H9 (cell line): Measurements from ENCODE around the gene KTN1. TPM values are rescaled to one million over a fixed set of nuclear protein-coding genes. Genes with fewer than 3 reads are reported as not detected.

Experiments
- DNase-seq: peaks from one replicate; pipeline ENCODE4 v3.0.0-alpha.2; 2017
- H2AFZ ChIP-seq: one replicate; pipeline ENCODE4 v1.6.1; 2013; ENCODE audit warnings: mild to moderate bottlenecking, low read length, control low read depth, moderate library complexity
- H2AK5ac ChIP-seq: 2 replicates; pipeline ENCODE4 v1.6.1; 2013; ENCODE audit warnings: low read length, control low read depth, mixed read lengths; ENCODE audit not compliant: insufficient read length
- H2BK120ac ChIP-seq: one replicate; pipeline ENCODE4 v1.6.1; 2013; ENCODE audit warnings: low read depth, mild to moderate bottlenecking, low read length, control low read depth, inconsistent platforms; ENCODE audit not compliant: poor library complexity, severe bottlenecking
- H2BK12ac ChIP-seq: 2 replicates; pipeline ENCODE4 v1.6.1; 2013; ENCODE audit warnings: low read length, control low read depth, mixed read lengths, low read depth; ENCODE audit not compliant: insufficient read length
- H2BK15ac ChIP-seq: 2 replicates; pipeline ENCODE4 v1.6.1; 2013; ENCODE audit warnings: low read depth, low read length, control low read depth
- H2BK20ac ChIP-seq: one replicate; pipeline ENCODE4 v1.6.1; 2013; ENCODE audit warnings: low read depth, mild to moderate bottlenecking, low read length, control low read depth, inconsistent platforms; ENCODE audit not compliant: poor library complexity, severe bottlenecking
- H2BK5ac ChIP-seq: 2 replicates; pipeline ENCODE4 v1.6.1; 2013; ENCODE audit warnings: low read length, control low read depth, mixed read lengths; ENCODE audit not compliant: insufficient read length
- H3K14ac ChIP-seq: 2 replicates; pipeline ENCODE4 v1.6.1; 2013; ENCODE audit warnings: low read length, control low read depth; ENCODE audit not compliant: insufficient read depth
- H3K18ac ChIP-seq: 2 replicates; pipeline ENCODE4 v1.6.1; 2013; ENCODE audit warnings: low read depth, mild to moderate bottlenecking, mixed read lengths, low read length, control low read depth; ENCODE audit not compliant: insufficient read length
- H3K23ac ChIP-seq: 2 replicates; pipeline ENCODE4 v1.6.1; 2013; ENCODE audit warnings: low read length, control low read depth, mixed read lengths, low read depth; ENCODE audit not compliant: insufficient read length
- H3K23me2 ChIP-seq: 2 replicates; pipeline ENCODE4 v1.6.1; 2013; ENCODE audit warnings: low read depth, mild to moderate bottlenecking, mixed read lengths, low read length, control low read depth; ENCODE audit not compliant: insufficient read length, poor library complexity, severe bottlenecking
- H3K27ac ChIP-seq: 2 replicates; pipeline ENCODE4 v1.5.1; 2013; ENCODE audit warnings: low read length, control low read depth, mixed read lengths, low read depth; ENCODE audit not compliant: insufficient read length
- H3K27me3 ChIP-seq: 2 replicates; pipeline ENCODE4 v1.6.1; 2013; ENCODE audit warnings: low read length, control low read depth, inconsistent platforms; ENCODE audit not compliant: insufficient read depth
- H3K4ac ChIP-seq: 2 replicates; pipeline ENCODE4 v1.6.1; 2013; ENCODE audit warnings: low read depth, mild to moderate bottlenecking, control low read depth, inconsistent platforms, low read length, moderate library complexity
- H3K4me1 ChIP-seq: 2 replicates; pipeline ENCODE4 v1.6.1; 2013; ENCODE audit warnings: low read length, control low read depth, inconsistent platforms; ENCODE audit not compliant: insufficient read depth
- H3K4me2 ChIP-seq: 2 replicates; pipeline ENCODE4 v1.6.1; 2013; ENCODE audit warnings: low read length, control low read depth, mixed read lengths; ENCODE audit not compliant: insufficient read length, insufficient read depth
- H3K56ac ChIP-seq: 2 replicates; pipeline ENCODE4 v1.6.1; 2013; ENCODE audit warnings: low read depth, mild to moderate bottlenecking, mixed read lengths, low read length, control low read depth; ENCODE audit not compliant: insufficient read length
- H3K79me1 ChIP-seq: 2 replicates; pipeline ENCODE4 v1.6.1; 2013; ENCODE audit warnings: low read depth, mild to moderate bottlenecking, moderate library complexity, low read length, control low read depth, inconsistent platforms; ENCODE audit not compliant: insufficient read depth, poor library complexity, severe bottlenecking
- H3K79me2 ChIP-seq: 2 replicates; pipeline ENCODE4 v1.6.1; 2013; ENCODE audit warnings: low read length, control low read depth, inconsistent platforms; ENCODE audit not compliant: insufficient read depth
- H3K9ac ChIP-seq: 2 replicates; pipeline ENCODE4 v1.6.1; 2013; ENCODE audit warnings: low read length, control low read depth, mixed read lengths; ENCODE audit not compliant: insufficient read length; ENCODE audit errors: extremely low read depth
- H3K9me3 ChIP-seq: one replicate; pipeline ENCODE4 v1.6.1; 2013; ENCODE audit warnings: low read depth, low read length, inconsistent platforms; ENCODE audit not compliant: control insufficient read depth
- H3T11ph ChIP-seq: one replicate; pipeline ENCODE4 v1.6.1; 2013; ENCODE audit warnings: mild to moderate bottlenecking, low read length, control low read depth, inconsistent platforms
- H4K20me1 ChIP-seq: one replicate; pipeline ENCODE4 v1.6.1; 2013; ENCODE audit not compliant: control insufficient read depth, insufficient read length, insufficient read depth
- H4K5ac ChIP-seq: 2 replicates; pipeline ENCODE4 v1.6.1; 2013; ENCODE audit warnings: low read depth, mild to moderate bottlenecking, mixed read lengths, low read length, control low read depth; ENCODE audit not compliant: insufficient read length
- H4K8ac ChIP-seq: replicated peaks from 2 replicates; pipeline ENCODE4 v1.6.1; 2013; ENCODE audit warnings: low read length, control low read depth, mixed read lengths, low read depth; ENCODE audit not compliant: insufficient read length
- H4K91ac ChIP-seq: 2 replicates; pipeline ENCODE4 v1.6.1; 2013; ENCODE audit warnings: low read depth, mild to moderate bottlenecking, moderate library complexity, mixed read lengths, low read length, control low read depth; ENCODE audit not compliant: insufficient read length
- H3K27ac Mint-ChIP-seq, 3 experiments: 2 replicates in 2 of 3; 3 replicates in 1 of 3; pipeline ENCODE4 v1.8.0; 2020 to 2021; ENCODE audit warnings: mixed read lengths in 3 of 3, mild to moderate bottlenecking in 1 of 3, moderate library complexity in 1 of 3
- H3K27me3 Mint-ChIP-seq: 2 replicates; pipeline ENCODE4 v1.8.0; 2021; ENCODE audit warnings: low read depth, mild to moderate bottlenecking, moderate library complexity, mixed read lengths
- H3K36me3 Mint-ChIP-seq, 3 experiments: 2 replicates in 2 of 3; 3 replicates in 1 of 3; pipeline ENCODE4 v1.8.0; 2020 to 2021; ENCODE audit warnings: low read depth in 3 of 3, mixed read lengths in 3 of 3; ENCODE audit not compliant: insufficient read depth in 1 of 3
- H3K4me1 Mint-ChIP-seq, 2 experiments: 2 replicates each; pipeline ENCODE4 v1.8.0; 2020; ENCODE audit warnings: mixed read lengths in 2 of 2
- H3K4me3 Mint-ChIP-seq, 2 experiments: 2 replicates in 1 of 2; 3 replicates in 1 of 2; pipeline ENCODE4 v1.8.0; 2020 to 2021; ENCODE audit warnings: mild to moderate bottlenecking in 2 of 2, mixed read lengths in 2 of 2, moderate library complexity in 1 of 2
- H3K9me3 Mint-ChIP-seq, 2 experiments: 2 replicates in 1 of 2; 3 replicates in 1 of 2; pipeline ENCODE4 v1.8.0; 2020; ENCODE audit warnings: mild to moderate bottlenecking in 2 of 2, mixed read lengths in 2 of 2, moderate library complexity in 1 of 2
- CTCF ChIP-seq: fragments of 200-600 bp; sonication (generic); conservative IDR thresholded peaks from 3 replicates; pipeline ENCODE4 v1.8.0; 2021; ENCODE audit warnings: antibody characterized with exemption, mild to moderate bottlenecking
- WGBS: extraction: QIAGEN DNeasy Blood & Tissue Kit; methylation state at CpG from one replicate; pipeline ENCODE4 v1.1.7; 2013; ENCODE audit warnings: missing lambda C conversion rate, low lambda C conversion rate, mixed read lengths; ENCODE audit not compliant: insufficient read length; ENCODE audit errors: extremely low coverage; 5-methylcytosine and 5-hydroxymethylcytosine counted together
- total RNA-seq: library from RNA; stranded (reverse); gene quantifications from 2 replicates; pipeline ENCODE4 v1.2.1, GENCODE V29; 2021

The KTN1 gene
- total RNA-seq, 1 experiment from 2014 or later, result 128 TPM

GRCh38 chr14:55688566-55688965, 108.6 kb downstream of the KTN1 start:
- Histone ChIP-seq H3K14ac (no peak overlapping the region), H3K56ac (no peak overlapping the region), H2AFZ (no peak overlapping the region), H3K18ac (no peak overlapping the region), H3K23ac (no peak overlapping the region), H4K91ac (no peak overlapping the region), H3K4me1 (0 out of 2 replicates have a peak, but pooled peaks cover 4% of the 10 kb centered on the region), H3K9ac (no peak overlapping the region), H3K4me2 (no peak overlapping the region), H3K79me2 (no peaks in the 10 kb centered on the region), H3K4ac (no peak overlapping the region), H2BK120ac (no peak overlapping the region), H2BK20ac (no peak overlapping the region), H4K8ac (no peak overlapping the region), H3K23me2 (no peaks in the 10 kb centered on the region), H3K9me3 (no peaks in the 10 kb centered on the region), H2BK5ac (no peak overlapping the region), H3T11ph (no peak overlapping the region), H3K27me3 (no peaks in the 10 kb centered on the region), H3K27ac (no peak overlapping the region), H3K79me1 (no peaks in the 10 kb centered on the region), H4K5ac (no peak overlapping the region), H2BK12ac (no peak overlapping the region), H2BK15ac (no peak overlapping the region), H2AK5ac (no peak overlapping the region), H4K20me1 (no peaks in the 10 kb centered on the region)
- no CpG with 5 or more reads among the region's 2 CpGs for WGBS
- H3K27ac Mint-ChIP-seq, result no peak overlapping the region
- no peak for TF ChIP-seq CTCF
- no peak for DNase-seq
- peaks cover 4 to 7% of the 10 kb centered on the region in 2 experiments for H3K4me1 Mint-ChIP-seq
- no peaks in the 10 kb centered on the region for H3K9me3 Mint-ChIP-seq
- H3K36me3 Mint-ChIP-seq, result peaks cover 6 to 21% (median 8%) of the 10 kb centered on the region in 3 experiments; a peak in 5 of 7 replicates
- no peak overlapping the region for H3K4me3 Mint-ChIP-seq
- H3K27me3 Mint-ChIP-seq, result no peaks in the 10 kb centered on the region
